Measurements from ENCODE around the gene GDF15. TPM values are rescaled to one million over a fixed set of nuclear protein-coding genes. Genes with fewer than 3 reads are reported as not detected.

Gene GDF15
- total RNA-seq, 1 experiment from 2014 or later = 15.1 TPM

DNA sequence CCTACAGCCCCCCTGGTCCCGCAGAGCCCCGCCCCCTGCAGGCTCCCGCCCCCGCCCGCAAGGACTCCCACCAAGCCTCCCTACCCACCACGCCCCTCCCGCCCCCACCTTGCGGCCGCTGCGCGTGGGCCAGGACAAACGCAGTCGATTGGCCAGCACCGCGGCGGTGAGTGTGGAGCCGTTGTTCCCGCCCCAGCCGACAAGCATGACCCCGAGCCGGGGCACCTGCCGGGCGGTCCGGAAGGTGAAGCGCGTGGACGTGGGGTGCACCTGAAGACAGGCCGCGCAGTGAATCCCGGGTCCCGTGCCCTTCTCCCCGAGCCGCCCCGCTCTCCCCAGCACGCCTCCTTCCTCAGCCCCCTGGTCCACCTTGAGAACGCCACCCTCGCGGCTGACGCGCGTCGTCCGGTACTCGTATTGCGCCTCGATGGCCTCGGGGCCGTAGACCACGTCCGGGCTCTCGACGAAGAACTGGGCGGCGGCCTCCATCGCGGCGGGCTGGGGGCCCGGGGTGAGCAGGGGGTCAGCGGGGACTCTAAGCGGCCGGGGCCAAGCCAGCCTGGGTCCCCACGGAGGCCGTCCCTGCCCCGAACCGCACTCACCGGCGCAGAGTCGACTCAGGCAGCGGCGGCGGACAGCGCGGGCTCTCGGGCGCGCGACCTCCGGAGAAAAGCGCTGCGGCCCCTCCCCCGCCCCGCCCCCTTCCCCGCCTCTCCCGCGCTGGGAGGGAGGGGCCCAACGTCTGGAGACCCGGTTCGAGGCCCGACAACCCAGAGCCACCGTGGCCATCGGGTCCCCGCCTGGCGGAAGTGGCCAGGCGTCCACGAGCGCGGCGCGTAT, 51.8 kb downstream of the GDF15 start, which contains the start of gene ISYNA1:
Gene ISYNA1 (minus strand): TSS at position 643 of the 840 bp plus-strand sequence. CDS start 154 bp downstream, at position 489.
- Histone ChIP-seq H3F3A (ENCODE audit: insufficient read depth, low read depth) (peaks cover 67% of the 10 kb centered on the region), H3K36me3 (ENCODE audit: low read depth) (no peaks in the 10 kb centered on the region; the same call in 1 of the 2 replicates), H3K79me2 (ENCODE audit: low read depth) (peaks cover 8% of the 10 kb centered on the region; the same call in 1 of the 2 replicates), H3K9me3 (ENCODE audit: insufficient read depth, low read depth) (no peaks in the 10 kb centered on the region), H3K27me3 (ENCODE audit: insufficient read depth, low read depth) (no peaks in the 10 kb centered on the region), H3K4me2 (peak within 1 kb of the TSS; percentile 80), H3K4me1 (replicated peaks; ENCODE audit: insufficient read depth) (peaks cover 22% of the 10 kb centered on the region), H2AFZ (peak within 1 kb of the TSS; percentile 82), H4K20me1 (ENCODE audit: insufficient read depth) (peaks cover 5% of the 10 kb centered on the region; the same call in 1 of the 2 replicates), H3K9me2 (ENCODE audit: insufficient read depth) (no peaks in the 10 kb centered on the region), H3K4me3 (peak within 1 kb of the TSS; percentile 74), H3K27ac (peak within 1 kb of the TSS; percentile 72)
- peak; percentile 59 to 64 for DNase-seq
- no peak for TF ChIP-seq EZH2 (IDR thresholded peaks at IDR 0.05; ENCODE audit: low read depth)
- TF ChIP-seq, protein P1, sequence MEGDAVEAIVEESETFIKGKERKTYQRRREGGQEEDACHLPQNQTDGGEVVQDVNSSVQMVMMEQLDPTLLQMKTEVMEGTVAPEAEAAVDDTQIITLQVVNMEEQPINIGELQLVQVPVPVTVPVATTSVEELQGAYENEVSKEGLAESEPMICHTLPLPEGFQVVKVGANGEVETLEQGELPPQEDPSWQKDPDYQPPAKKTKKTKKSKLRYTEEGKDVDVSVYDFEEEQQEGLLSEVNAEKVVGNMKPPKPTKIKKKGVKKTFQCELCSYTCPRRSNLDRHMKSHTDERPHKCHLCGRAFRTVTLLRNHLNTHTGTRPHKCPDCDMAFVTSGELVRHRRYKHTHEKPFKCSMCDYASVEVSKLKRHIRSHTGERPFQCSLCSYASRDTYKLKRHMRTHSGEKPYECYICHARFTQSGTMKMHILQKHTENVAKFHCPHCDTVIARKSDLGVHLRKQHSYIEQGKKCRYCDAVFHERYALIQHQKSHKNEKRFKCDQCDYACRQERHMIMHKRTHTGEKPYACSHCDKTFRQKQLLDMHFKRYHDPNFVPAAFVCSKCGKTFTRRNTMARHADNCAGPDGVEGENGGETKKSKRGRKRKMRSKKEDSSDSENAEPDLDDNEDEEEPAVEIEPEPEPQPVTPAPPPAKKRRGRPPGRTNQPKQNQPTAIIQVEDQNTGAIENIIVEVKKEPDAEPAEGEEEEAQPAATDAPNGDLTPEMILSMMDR (conservative IDR thresholded peaks at IDR 0.05) = no peak
- CTCF ChIA-PET = interaction anchor here (0.6 to 0.7 kb wide), 2 partner anchors 22 to 112 kb away, joined by 3 read pairs; no protein-coding TSS in a partner anchor
- intact Hi-C loops (cut with micrococcal nuclease; ENCODE audit: unreplicated experiment) = no loop called here
- TSS peak; percentile 37 for BruUV-seq (replicated peaks)
- POLR2A ChIA-PET (ENCODE audit: unreplicated experiment) = no interaction called here

DNA sequence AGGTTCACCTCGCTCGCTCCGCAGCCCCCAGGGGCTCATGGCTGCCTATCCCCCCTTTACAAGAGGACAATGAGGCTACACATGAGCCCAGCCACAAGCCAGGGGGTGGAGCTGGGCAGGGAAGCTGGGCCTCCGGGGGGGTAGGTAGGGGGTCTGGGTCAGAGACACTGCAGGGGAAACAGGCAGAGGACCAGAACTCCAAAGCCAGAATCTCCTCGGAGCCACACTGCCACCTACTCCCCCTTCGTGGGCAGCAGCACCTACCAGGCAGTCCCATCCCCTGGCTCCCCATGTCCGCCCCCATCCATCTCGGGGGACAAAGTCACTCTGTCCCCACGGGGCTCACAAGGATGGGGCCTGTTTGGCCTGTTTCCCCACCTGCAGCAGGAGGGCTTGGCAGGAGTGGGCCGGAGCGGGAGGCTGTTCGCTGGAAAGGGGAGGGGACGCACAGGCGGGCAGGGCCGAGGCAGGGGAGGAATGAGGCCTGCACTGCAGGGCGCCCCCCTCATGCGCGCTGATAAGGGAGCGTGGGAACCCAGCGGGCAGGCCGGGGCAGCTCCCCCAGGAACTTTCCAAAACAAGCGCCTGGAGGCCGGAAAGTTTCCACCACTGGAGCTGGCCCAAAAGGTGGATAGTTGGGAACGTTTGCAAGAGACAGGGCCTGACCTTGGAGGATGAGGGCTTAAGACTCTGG, 52.5 kb downstream of the GDF15 start:
- intact Hi-C loops (cut with micrococcal nuclease; ENCODE audit: unreplicated experiment) = no loop called here
- no peak for TF ChIP-seq EZH2 (IDR thresholded peaks at IDR 0.05; ENCODE audit: low read depth)
- TF ChIP-seq, protein P1 (conservative IDR thresholded peaks at IDR 0.05) = no peak
- H3K27me3 ChIP-seq (ENCODE audit: insufficient read depth, low read depth) = no peaks in the 10 kb centered on the region
- no peaks in the 10 kb centered on the region; the same call in 1 of the 2 replicates for H3K36me3 ChIP-seq (ENCODE audit: low read depth)
- no peaks in the 10 kb centered on the region for H3K9me3 ChIP-seq (ENCODE audit: insufficient read depth, low read depth)
- H3K79me2 ChIP-seq (ENCODE audit: low read depth) = peaks cover 8% of the 10 kb centered on the region; the same call in 1 of the 2 replicates
- peaks cover 22% of the 10 kb centered on the region for H3K4me1 ChIP-seq (replicated peaks; ENCODE audit: insufficient read depth)
- ChIA-PET POLR2A (ENCODE audit: unreplicated experiment) (no interaction called here), CTCF (no interaction called here)
- peak overlapping the region; percentile 80 for H3K4me2 ChIP-seq
- peaks cover 75% of the 10 kb centered on the region for H3F3A ChIP-seq (ENCODE audit: insufficient read depth, low read depth)
- peak overlapping the region; percentile 72 for H3K27ac ChIP-seq
- no peak overlapping the region for H2AFZ ChIP-seq
- H4K20me1 ChIP-seq (ENCODE audit: insufficient read depth) = peaks cover 5% of the 10 kb centered on the region; the same call in 1 of the 2 replicates
- no TSS peak for BruUV-seq (replicated peaks)
- DNase-seq = peak; percentile 74 to 77
- H3K4me3 ChIP-seq = peak overlapping the region; percentile 74; the same call in 1 of the 2 replicates
- H3K9me2 ChIP-seq (ENCODE audit: insufficient read depth) = no peaks in the 10 kb centered on the region

Small RNA genes lying within 50 kb of the gene (microRNA-seq; reads per million reads assigned to microRNA genes)
- not detected for gene MIR3189 (ENCODE audit: borderline number of aligned reads, borderline replicate concordance)

Other genes with a start within 250 kb of the GDF15 start
- 58.3 and 61.8 TPM in 2 replicates for gene PIK3R2, start 233.0 kb upstream of the GDF15 start, total RNA-seq (2021)
- 26.1 and 35.8 TPM in 2 replicates for gene IFI30, start 212.3 kb upstream of the GDF15 start, total RNA-seq (2021)
- gene MPV17L2, start 192.9 kb upstream of the GDF15 start, total RNA-seq (2021) = 11.2 and 12.1 TPM in 2 replicates
- gene RAB3A, start 182.1 kb upstream of the GDF15 start, total RNA-seq (2021) = 4.0 and 4.1 TPM in 2 replicates
- 2.2 and 3.8 TPM in 2 replicates for gene PDE4C, start 159.7 kb upstream of the GDF15 start, total RNA-seq (2021)
- 5.6 and 7.3 TPM in 2 replicates for gene IQCN, start 111.7 kb upstream of the GDF15 start, total RNA-seq (2021)
- 115 and 150 TPM in 2 replicates for gene JUND, start 104.5 kb upstream of the GDF15 start, total RNA-seq (2021)
- gene LSM4, start 63.1 kb upstream of the GDF15 start, total RNA-seq (2021) = 291 and 323 TPM in 2 replicates
- gene PGPEP1, start 45.6 kb upstream of the GDF15 start, total RNA-seq (2021) = 42.0 and 53.6 TPM in 2 replicates
- not detected in 2 replicates for gene LRRC25, start 11.5 kb downstream of the GDF15 start, total RNA-seq (2021)
- gene SSBP4, start 33.2 kb downstream of the GDF15 start, total RNA-seq (2021) = 56.6 and 65.2 TPM in 2 replicates
- gene ISYNA1, start 52.0 kb downstream of the GDF15 start, total RNA-seq (2021) = 129 and 142 TPM in 2 replicates
- gene ELL, start 135.9 kb downstream of the GDF15 start, total RNA-seq (2021) = 12.9 and 14.6 TPM in 2 replicates
- gene FKBP8, start 157.4 kb downstream of the GDF15 start, total RNA-seq (2021) = 231 and 320 TPM in 2 replicates
- 97.0 and 101 TPM in 2 replicates for gene KXD1, start 171.7 kb downstream of the GDF15 start, total RNA-seq (2021)
- gene UBA52, start 185.7 kb downstream of the GDF15 start, total RNA-seq (2021) = 1,141 and 1,151 TPM in 2 replicates
- 44.8 and 64.3 TPM in 2 replicates for gene REX1BD, start 202.6 kb downstream of the GDF15 start, total RNA-seq (2021)
- 0.46 and 2.8 TPM in 2 replicates for gene CRLF1, start 220.6 kb downstream of the GDF15 start, total RNA-seq (2021)
- gene TMEM59L, start 226.7 kb downstream of the GDF15 start, total RNA-seq (2021) = 0.65 and 2.5 TPM in 2 replicates

Measured in PC-9 (cell line).